Measurements from ENCODE around the gene ATP9A.
"Not testable (repeated sequence)": the region's sequence is repeated elsewhere in the genome, so short reads cannot be mapped to it uniquely, and the experiment has no call there.

Gene ATP9A

GRCh38 chr20:51570739-51571459 lies 197.3 kb downstream of the ATP9A start:
- DNase-seq: no peak

- no peak for DNase-seq
Observed at GRCh38 chr20:51569815-51570738, 198.1 kb downstream of the ATP9A start.

GRCh38 chr20:51568533-51568932 lies 199.7 kb downstream of the ATP9A start:
- not testable (repeated sequence) for DNase-seq

- DNase-seq: no peak
Observed at GRCh38 chr20:51567622-51568021, 200.6 kb downstream of the ATP9A start.

- no peak for DNase-seq
Observed at GRCh38 chr20:51566594-51566993, 201.6 kb downstream of the ATP9A start.

- DNase-seq: no peak
Observed at GRCh38 chr20:51565298-51566144, 202.7 kb downstream of the ATP9A start.

- DNase-seq: no peak
Observed at GRCh38 chr20:51563486-51564332, 204.5 kb downstream of the ATP9A start.

- DNase-seq: no peak
Observed at GRCh38 chr20:51563174-51563485, 205.1 kb downstream of the ATP9A start.

- DNase-seq: peak; percentile 64
Observed at GRCh38 chr20:51562332-51563173, 205.6 kb downstream of the ATP9A start.

- DNase-seq: no peak
Observed at GRCh38 chr20:51562027-51562331, 206.2 kb downstream of the ATP9A start.

GRCh38 chr20:51560550-51561307 lies 207.5 kb downstream of the ATP9A start:
- peak; percentile 10 for DNase-seq

GRCh38 chr20:51560042-51560441 lies 208.1 kb downstream of the ATP9A start:
- no peak for DNase-seq

GRCh38 chr20:51554538-51555165 lies 213.5 kb downstream of the ATP9A start:
- DNase-seq: no peak

- DNase-seq: no peak
Observed at GRCh38 chr20:51553897-51554486, 214.2 kb downstream of the ATP9A start.

GRCh38 chr20:51551186-51551585 lies 217.0 kb downstream of the ATP9A start:
- no peak for DNase-seq

- DNase-seq: no peak
Observed at GRCh38 chr20:51549474-51549873, 218.7 kb downstream of the ATP9A start.

- no peak for DNase-seq
Observed at GRCh38 chr20:51547951-51548350, 220.2 kb downstream of the ATP9A start.
